H9 (cell line): ENCODE results near the gene MIER1. TPM values are rescaled to one million over a fixed set of nuclear protein-coding genes. Genes with fewer than 3 reads are reported as not detected.

Experiments
- DNase-seq: peaks from one replicate; pipeline ENCODE4 v3.0.0-alpha.2; 2017
- H2AFZ ChIP-seq: one replicate; pipeline ENCODE4 v1.6.1; 2013; ENCODE audit warnings: mild to moderate bottlenecking, low read length, control low read depth, moderate library complexity
- H2AK5ac ChIP-seq: 2 replicates; pipeline ENCODE4 v1.6.1; 2013; ENCODE audit warnings: low read length, control low read depth, mixed read lengths; ENCODE audit not compliant: insufficient read length
- H2BK120ac ChIP-seq: one replicate; pipeline ENCODE4 v1.6.1; 2013; ENCODE audit warnings: low read depth, mild to moderate bottlenecking, low read length, control low read depth, inconsistent platforms; ENCODE audit not compliant: poor library complexity, severe bottlenecking
- H2BK12ac ChIP-seq: 2 replicates; pipeline ENCODE4 v1.6.1; 2013; ENCODE audit warnings: low read length, control low read depth, mixed read lengths, low read depth; ENCODE audit not compliant: insufficient read length
- H2BK15ac ChIP-seq: 2 replicates; pipeline ENCODE4 v1.6.1; 2013; ENCODE audit warnings: low read depth, low read length, control low read depth
- H2BK20ac ChIP-seq: one replicate; pipeline ENCODE4 v1.6.1; 2013; ENCODE audit warnings: low read depth, mild to moderate bottlenecking, low read length, control low read depth, inconsistent platforms; ENCODE audit not compliant: poor library complexity, severe bottlenecking
- H2BK5ac ChIP-seq: 2 replicates; pipeline ENCODE4 v1.6.1; 2013; ENCODE audit warnings: low read length, control low read depth, mixed read lengths; ENCODE audit not compliant: insufficient read length
- H3K14ac ChIP-seq: 2 replicates; pipeline ENCODE4 v1.6.1; 2013; ENCODE audit warnings: low read length, control low read depth; ENCODE audit not compliant: insufficient read depth
- H3K18ac ChIP-seq: 2 replicates; pipeline ENCODE4 v1.6.1; 2013; ENCODE audit warnings: low read depth, mild to moderate bottlenecking, mixed read lengths, low read length, control low read depth; ENCODE audit not compliant: insufficient read length
- H3K23ac ChIP-seq: 2 replicates; pipeline ENCODE4 v1.6.1; 2013; ENCODE audit warnings: low read length, control low read depth, mixed read lengths, low read depth; ENCODE audit not compliant: insufficient read length
- H3K23me2 ChIP-seq: 2 replicates; pipeline ENCODE4 v1.6.1; 2013; ENCODE audit warnings: low read depth, mild to moderate bottlenecking, mixed read lengths, low read length, control low read depth; ENCODE audit not compliant: insufficient read length, poor library complexity, severe bottlenecking
- H3K27ac ChIP-seq: 2 replicates; pipeline ENCODE4 v1.5.1; 2013; ENCODE audit warnings: low read length, control low read depth, mixed read lengths, low read depth; ENCODE audit not compliant: insufficient read length
- H3K27me3 ChIP-seq: 2 replicates; pipeline ENCODE4 v1.6.1; 2013; ENCODE audit warnings: low read length, control low read depth, inconsistent platforms; ENCODE audit not compliant: insufficient read depth
- H3K4ac ChIP-seq: 2 replicates; pipeline ENCODE4 v1.6.1; 2013; ENCODE audit warnings: low read depth, mild to moderate bottlenecking, control low read depth, inconsistent platforms, low read length, moderate library complexity
- H3K4me1 ChIP-seq: 2 replicates; pipeline ENCODE4 v1.6.1; 2013; ENCODE audit warnings: low read length, control low read depth, inconsistent platforms; ENCODE audit not compliant: insufficient read depth
- H3K4me2 ChIP-seq: 2 replicates; pipeline ENCODE4 v1.6.1; 2013; ENCODE audit warnings: low read length, control low read depth, mixed read lengths; ENCODE audit not compliant: insufficient read length, insufficient read depth
- H3K56ac ChIP-seq: 2 replicates; pipeline ENCODE4 v1.6.1; 2013; ENCODE audit warnings: low read depth, mild to moderate bottlenecking, mixed read lengths, low read length, control low read depth; ENCODE audit not compliant: insufficient read length
- H3K79me1 ChIP-seq: 2 replicates; pipeline ENCODE4 v1.6.1; 2013; ENCODE audit warnings: low read depth, mild to moderate bottlenecking, moderate library complexity, low read length, control low read depth, inconsistent platforms; ENCODE audit not compliant: insufficient read depth, poor library complexity, severe bottlenecking
- H3K79me2 ChIP-seq: 2 replicates; pipeline ENCODE4 v1.6.1; 2013; ENCODE audit warnings: low read length, control low read depth, inconsistent platforms; ENCODE audit not compliant: insufficient read depth
- H3K9ac ChIP-seq: 2 replicates; pipeline ENCODE4 v1.6.1; 2013; ENCODE audit warnings: low read length, control low read depth, mixed read lengths; ENCODE audit not compliant: insufficient read length; ENCODE audit errors: extremely low read depth
- H3K9me3 ChIP-seq: one replicate; pipeline ENCODE4 v1.6.1; 2013; ENCODE audit warnings: low read depth, low read length, inconsistent platforms; ENCODE audit not compliant: control insufficient read depth
- H3T11ph ChIP-seq: one replicate; pipeline ENCODE4 v1.6.1; 2013; ENCODE audit warnings: mild to moderate bottlenecking, low read length, control low read depth, inconsistent platforms
- H4K20me1 ChIP-seq: one replicate; pipeline ENCODE4 v1.6.1; 2013; ENCODE audit not compliant: control insufficient read depth, insufficient read length, insufficient read depth
- H4K5ac ChIP-seq: 2 replicates; pipeline ENCODE4 v1.6.1; 2013; ENCODE audit warnings: low read depth, mild to moderate bottlenecking, mixed read lengths, low read length, control low read depth; ENCODE audit not compliant: insufficient read length
- H4K8ac ChIP-seq: replicated peaks from 2 replicates; pipeline ENCODE4 v1.6.1; 2013; ENCODE audit warnings: low read length, control low read depth, mixed read lengths, low read depth; ENCODE audit not compliant: insufficient read length
- H4K91ac ChIP-seq: 2 replicates; pipeline ENCODE4 v1.6.1; 2013; ENCODE audit warnings: low read depth, mild to moderate bottlenecking, moderate library complexity, mixed read lengths, low read length, control low read depth; ENCODE audit not compliant: insufficient read length
- H3K27ac Mint-ChIP-seq, 3 experiments: 2 replicates in 2 of 3; 3 replicates in 1 of 3; pipeline ENCODE4 v1.8.0; 2020 to 2021; ENCODE audit warnings: mixed read lengths in 3 of 3, mild to moderate bottlenecking in 1 of 3, moderate library complexity in 1 of 3
- H3K27me3 Mint-ChIP-seq: 2 replicates; pipeline ENCODE4 v1.8.0; 2021; ENCODE audit warnings: low read depth, mild to moderate bottlenecking, moderate library complexity, mixed read lengths
- H3K36me3 Mint-ChIP-seq, 3 experiments: 2 replicates in 2 of 3; 3 replicates in 1 of 3; pipeline ENCODE4 v1.8.0; 2020 to 2021; ENCODE audit warnings: low read depth in 3 of 3, mixed read lengths in 3 of 3; ENCODE audit not compliant: insufficient read depth in 1 of 3
- H3K4me1 Mint-ChIP-seq, 2 experiments: 2 replicates each; pipeline ENCODE4 v1.8.0; 2020; ENCODE audit warnings: mixed read lengths in 2 of 2
- H3K4me3 Mint-ChIP-seq, 2 experiments: 2 replicates in 1 of 2; 3 replicates in 1 of 2; pipeline ENCODE4 v1.8.0; 2020 to 2021; ENCODE audit warnings: mild to moderate bottlenecking in 2 of 2, mixed read lengths in 2 of 2, moderate library complexity in 1 of 2
- H3K9me3 Mint-ChIP-seq, 2 experiments: 2 replicates in 1 of 2; 3 replicates in 1 of 2; pipeline ENCODE4 v1.8.0; 2020; ENCODE audit warnings: mild to moderate bottlenecking in 2 of 2, mixed read lengths in 2 of 2, moderate library complexity in 1 of 2
- CTCF ChIP-seq: fragments of 200-600 bp; sonication (generic); conservative IDR thresholded peaks from 3 replicates; pipeline ENCODE4 v1.8.0; 2021; ENCODE audit warnings: antibody characterized with exemption, mild to moderate bottlenecking
- WGBS: extraction: QIAGEN DNeasy Blood & Tissue Kit; methylation state at CpG from one replicate; pipeline ENCODE4 v1.1.7; 2013; ENCODE audit warnings: missing lambda C conversion rate, low lambda C conversion rate, mixed read lengths; ENCODE audit not compliant: insufficient read length; ENCODE audit errors: extremely low coverage; 5-methylcytosine and 5-hydroxymethylcytosine counted together
- total RNA-seq: library from RNA; stranded (reverse); gene quantifications from 2 replicates; pipeline ENCODE4 v1.2.1, GENCODE V29; 2021

The MIER1 gene
- total RNA-seq, 1 experiment from 2014 or later = 28.5 TPM

DNA sequence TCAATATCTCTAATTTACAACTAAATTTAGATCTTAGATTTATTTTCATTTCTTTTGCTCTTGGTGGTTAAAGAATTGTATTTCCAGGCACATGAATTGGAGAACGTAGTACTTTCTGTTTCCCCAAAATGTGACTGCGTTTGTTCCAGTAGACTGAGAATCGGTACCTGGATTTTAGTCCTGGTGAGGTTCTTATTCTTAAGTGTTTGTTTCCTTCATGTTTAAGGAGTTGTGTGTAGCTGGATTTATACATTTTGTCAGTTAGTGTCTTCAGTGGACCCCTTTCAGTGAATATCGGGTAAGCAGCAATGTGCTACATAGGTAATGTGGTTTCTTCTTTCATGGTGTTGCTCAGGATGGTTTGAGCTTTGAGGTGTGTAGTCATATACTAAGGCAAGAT lies 6.8 kb downstream of the MIER1 start:
- H3K79me1 ChIP-seq = no peaks in the 10 kb centered on the region
- DNase-seq = no peak
- H2AK5ac ChIP-seq = no peak overlapping the region
- no peak for TF ChIP-seq CTCF
- H2BK5ac ChIP-seq = no peak overlapping the region
- Mint-ChIP-seq H3K4me1 (peaks cover 29 to 35% of the 10 kb centered on the region in 2 experiments), H3K36me3 (peaks cover 0 to 4% (median 0%) of the 10 kb centered on the region in 3 experiments; a peak in 2 of 7 replicates), H3K27me3 (no peaks in the 10 kb centered on the region), H3K9me3 (no peaks in the 10 kb centered on the region), H3K4me3 (peak overlapping the region; percentile 87), H3K27ac (peak overlapping the region; percentile 7 to 57 (median 54); a peak in 6 of 7 replicates)
- no peak overlapping the region for H3T11ph ChIP-seq
- peaks cover 8% of the 10 kb centered on the region for H3K23me2 ChIP-seq
- H4K8ac ChIP-seq = no peak overlapping the region
- H3K4me1 ChIP-seq = no peaks in the 10 kb centered on the region
- no peak overlapping the region for H2BK20ac ChIP-seq
- no peak overlapping the region for H2BK12ac ChIP-seq
- no peak overlapping the region for H3K27ac ChIP-seq
- no peak overlapping the region for H3K23ac ChIP-seq
- no peaks in the 10 kb centered on the region for H3K27me3 ChIP-seq
- H3K4ac ChIP-seq = no peak overlapping the region
- H3K14ac ChIP-seq = no peak overlapping the region
- H3K79me2 ChIP-seq = peaks cover 20% of the 10 kb centered on the region; the same call in 1 of the 2 replicates
- no peak overlapping the region for H2BK15ac ChIP-seq
- H2AFZ ChIP-seq = no peak overlapping the region
- WGBS = no CpG with 5 or more reads among the region's 4 CpGs
- H3K56ac ChIP-seq = no peak overlapping the region
- H4K20me1 ChIP-seq = no peaks in the 10 kb centered on the region
- H2BK120ac ChIP-seq = no peak overlapping the region
- H4K91ac ChIP-seq = no peak overlapping the region
- H3K9me3 ChIP-seq = no peaks in the 10 kb centered on the region
- no peak overlapping the region for H3K18ac ChIP-seq
- H3K9ac ChIP-seq = peak overlapping the region; percentile 61
- peak overlapping the region; percentile 80 for H3K4me2 ChIP-seq
- H4K5ac ChIP-seq = no peak overlapping the region
